Right lobe of liver (tissue), 4 donors: ENCODE measurements around the gene IRF9.

Experiments
- CTCF ChIP-seq, 4 donors: fragments of 200-600 bp in 3 of 4; fragments of 450-650 bp in 1 of 4; IDR thresholded peaks; one replicate each; pipeline versions ENCODE4 v1.5.1 to v1.8.0; 2016 to 2022; ENCODE audit warnings: antibody characterized with exemption in 4 of 4, mild to moderate bottlenecking in 2 of 4
- POLR2A ChIP-seq: fragments of 450-650 bp; IDR thresholded peaks from one replicate; pipeline ENCODE4 v1.6.1; 2017; ENCODE audit warnings: antibody characterized with exemption, mild to moderate bottlenecking
- donor health status: DM: no; HTN: no; CAD: no.
- donor health status: DM: no; HTN: no; CAD: no.
- donor health status: DM: no; HTN: yes; CAD: no.

DNA sequence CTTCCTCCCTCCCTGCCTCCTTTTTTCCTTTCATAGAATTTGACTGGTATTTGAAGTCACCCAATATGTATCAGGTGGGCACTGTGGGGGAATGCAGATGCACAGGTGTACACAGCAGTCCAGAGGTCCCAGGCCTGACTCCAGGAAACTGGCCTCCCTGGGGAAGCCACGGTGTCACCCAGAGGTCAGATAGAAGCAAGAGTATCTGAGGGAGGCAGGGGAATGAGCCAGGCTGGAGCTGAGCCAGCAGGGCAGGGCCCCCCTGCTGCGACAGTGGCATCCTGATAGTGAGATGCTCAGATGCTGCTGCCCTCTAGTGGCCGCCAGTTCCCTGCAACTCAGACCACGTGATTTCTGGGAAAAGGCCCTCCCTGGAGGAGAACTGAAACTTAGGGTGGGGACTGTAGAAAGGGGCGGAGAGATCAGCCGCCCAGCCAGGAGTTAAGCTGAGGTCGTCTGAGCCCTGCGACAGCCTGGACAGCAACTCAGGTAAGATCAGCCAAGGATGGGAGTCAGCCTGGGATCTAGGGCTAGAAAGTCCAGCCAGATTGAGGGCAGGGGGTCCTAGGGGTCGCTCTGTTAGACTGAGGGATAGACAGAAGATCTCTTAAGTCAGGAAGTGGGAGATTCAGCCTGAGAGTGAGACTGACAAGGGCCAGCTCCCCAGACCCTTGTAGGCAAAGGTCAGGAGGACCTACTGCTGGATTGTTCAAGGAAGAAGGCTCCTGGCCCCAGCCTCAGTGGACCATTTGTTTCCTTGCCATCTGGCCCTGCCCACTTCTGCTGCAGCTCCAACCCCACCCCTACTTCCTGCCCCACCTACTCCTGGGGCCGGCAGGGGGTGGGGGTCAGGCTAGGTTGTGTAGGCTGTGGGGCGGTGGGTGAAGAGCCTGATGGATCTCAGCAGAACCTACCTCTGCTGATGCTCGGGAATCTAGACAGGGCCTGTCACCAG lies at the start of gene IRF9:
- TF ChIP-seq CTCF (IDR thresholded peaks at IDR 0.05) = peak; percentile 92 to 99 (median 95)
- TF ChIP-seq POLR2A = peak; percentile 56
